Measurements from ENCODE around the gene GEN1. TPM values are rescaled to one million over a fixed set of nuclear protein-coding genes. Genes with fewer than 3 reads are reported as not detected.

Gene GEN1
- total and polyA plus RNA-seq, 2 of the 13 experiments (the other 11 are each of a cell fraction or from before 2014, with no cell fraction given), result 9.9 to 27.1 TPM

DNA sequence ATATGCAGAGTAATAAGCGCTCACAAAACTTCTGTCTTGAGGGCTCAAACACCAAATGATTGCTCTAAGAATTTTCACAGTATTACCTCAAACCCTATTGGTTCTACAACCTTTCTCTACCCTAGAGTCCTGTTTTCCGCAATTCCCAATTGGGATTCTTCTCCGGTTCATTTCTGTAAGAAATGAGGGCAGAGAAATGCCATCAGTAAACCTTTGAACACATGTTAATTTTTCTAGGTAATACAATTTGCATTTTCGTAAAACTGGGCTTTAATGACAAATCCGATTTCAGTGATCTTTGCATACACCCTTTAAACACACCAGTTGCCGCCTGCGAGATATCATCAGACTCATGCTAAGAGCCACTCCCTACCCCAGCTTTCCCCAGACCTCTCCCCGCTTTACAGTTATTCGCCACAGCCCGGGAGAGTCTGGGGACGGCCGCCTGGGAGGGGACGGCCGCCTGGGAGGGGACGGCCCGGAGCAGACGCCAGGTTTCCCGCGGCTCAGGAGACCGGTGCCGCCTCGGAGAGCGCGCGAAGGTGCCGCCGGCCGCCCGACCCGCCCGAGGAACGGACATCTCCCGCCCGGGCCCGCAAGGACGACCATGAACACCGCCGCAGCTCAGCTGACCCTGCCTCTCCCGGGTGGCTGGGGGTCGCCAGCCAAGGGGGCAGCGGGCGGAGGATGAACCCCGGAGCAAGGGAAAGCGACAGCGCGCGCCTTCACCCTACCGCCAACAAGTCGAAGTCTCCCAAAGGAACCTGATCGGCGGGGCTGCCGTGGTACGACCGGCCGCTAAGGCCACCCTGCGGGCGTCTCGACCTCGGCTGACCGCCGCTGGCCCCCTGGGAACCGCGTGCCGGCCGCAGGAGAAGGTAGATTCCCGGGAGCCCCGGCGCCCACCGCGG lies 791 bp upstream of the GEN1 start (continued):
- TF ChIP-seq ZBTB7A (CRISPR knock-in tag; IDR thresholded peaks at IDR 0.05), result peak; percentile 85; the same call in 1 of the 2 replicates
- TF ChIP-seq, protein P1, sequence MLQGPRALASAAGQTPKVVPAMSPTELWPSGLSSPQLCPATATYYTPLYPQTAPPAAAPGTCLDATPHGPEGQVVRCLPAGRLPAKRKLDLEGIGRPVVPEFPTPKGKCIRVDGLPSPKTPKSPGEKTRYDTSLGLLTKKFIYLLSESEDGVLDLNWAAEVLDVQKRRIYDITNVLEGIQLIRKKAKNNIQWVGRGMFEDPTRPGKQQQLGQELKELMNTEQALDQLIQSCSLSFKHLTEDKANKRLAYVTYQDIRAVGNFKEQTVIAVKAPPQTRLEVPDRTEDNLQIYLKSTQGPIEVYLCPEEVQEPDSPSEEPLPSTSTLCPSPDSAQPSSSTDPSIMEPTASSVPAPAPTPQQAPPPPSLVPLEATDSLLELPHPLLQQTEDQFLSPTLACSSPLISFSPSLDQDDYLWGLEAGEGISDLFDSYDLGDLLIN (CRISPR knock-in tag; IDR thresholded peaks at IDR 0.05; ENCODE audit: borderline replicate concordance), result peak; percentile 88; the same call in 1 of the 2 replicates
- peak; percentile 72; the same call in 1 of the 2 replicates for TF ChIP-seq NR0B2 (CRISPR knock-in tag; IDR thresholded peaks at IDR 0.05)
- TF ChIP-seq ZNF264 (CRISPR knock-in tag; IDR thresholded peaks at IDR 0.05), result 0 out of 2 replicates have a peak, but pooled peaks have one; percentile 18
- peak; percentile 67 for TF ChIP-seq SALL1 (CRISPR knock-in tag; IDR thresholded peaks at IDR 0.05)
- TF ChIP-seq RAD21 (CRISPR knock-in tag; IDR thresholded peaks at IDR 0.05), result peak; percentile 26; the same call in 1 of the 2 replicates
- TF ChIP-seq ATF7-NPFF (CRISPR knock-in tag; IDR thresholded peaks at IDR 0.05; ENCODE audit: low read depth), result peak; percentile 85
- TF ChIP-seq KIAA2018 (CRISPR knock-in tag; IDR thresholded peaks at IDR 0.05; ENCODE audit: borderline replicate concordance), result peak; percentile 67; the same call in 1 of the 2 replicates
- no peak for TF ChIP-seq SIN3B (IDR thresholded peaks at IDR 0.05; ENCODE audit: low read length)
- TF ChIP-seq ZNF552 (CRISPR knock-in tag; IDR thresholded peaks at IDR 0.05; ENCODE audit: borderline replicate concordance), result 0 out of 2 replicates have a peak, but pooled peaks have one; percentile 44
- TF ChIP-seq, protein P2, sequence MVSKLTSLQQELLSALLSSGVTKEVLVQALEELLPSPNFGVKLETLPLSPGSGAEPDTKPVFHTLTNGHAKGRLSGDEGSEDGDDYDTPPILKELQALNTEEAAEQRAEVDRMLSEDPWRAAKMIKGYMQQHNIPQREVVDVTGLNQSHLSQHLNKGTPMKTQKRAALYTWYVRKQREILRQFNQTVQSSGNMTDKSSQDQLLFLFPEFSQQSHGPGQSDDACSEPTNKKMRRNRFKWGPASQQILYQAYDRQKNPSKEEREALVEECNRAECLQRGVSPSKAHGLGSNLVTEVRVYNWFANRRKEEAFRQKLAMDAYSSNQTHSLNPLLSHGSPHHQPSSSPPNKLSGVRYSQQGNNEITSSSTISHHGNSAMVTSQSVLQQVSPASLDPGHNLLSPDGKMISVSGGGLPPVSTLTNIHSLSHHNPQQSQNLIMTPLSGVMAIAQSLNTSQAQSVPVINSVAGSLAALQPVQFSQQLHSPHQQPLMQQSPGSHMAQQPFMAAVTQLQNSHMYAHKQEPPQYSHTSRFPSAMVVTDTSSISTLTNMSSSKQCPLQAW (CRISPR knock-in tag; IDR thresholded peaks at IDR 0.05), result peak; percentile 26; the same call in 1 of the 2 replicates

Measured in HepG2 (cell line).